Osteoblast (primary cell): ENCODE results near the gene ST8SIA1. TPM values are rescaled to one million over a fixed set of nuclear protein-coding genes. Genes with fewer than 3 reads are reported as not detected.

Experiments used
- total RNA-seq: library from RNA; depleted of rRNA; stranded (reverse); fragments of >200 nt; gene quantifications from 2 replicates; pipeline ENCODE4 v1.2.3, GENCODE V29; 2012

ST8SIA1 gene
- total RNA-seq, 1 donor = 6.2 TPM

Other genes starting within 250 kb of the ST8SIA1 start
- gene C2CD5, start 209.8 kb upstream of the ST8SIA1 start, total RNA-seq = 22.1 and 25.0 TPM in 2 replicates